HUDEP-2 (cell line): Measurements from ENCODE around the gene COG2.
A peak's percentile ranks its signal among the peaks of the same experiment; 100 is the strongest.
"Not testable (repeated sequence)": the region's sequence is repeated elsewhere in the genome, so short reads cannot be mapped to it uniquely, and the experiment has no call there.

Source experiments
- DNase-seq, 76 experiments: peaks; one replicate each; lab custom pipeline; 2025; ENCODE audit not compliant: unreplicated experiment in 76 of 76; lab: John Stamatoyannopoulos, UW

The COG2 gene

GRCh38 chr1:230642263-230642959 lies at the start of gene COG2:
TSS of gene COG2 (plus strand) at chr1:230642481. CDS start at chr1:230642607, 126 bp downstream.
- peak in 75 of 76 experiments; percentile 32 to 95 (median 87) for DNase-seq

GRCh38 chr1:230592848-230593414 lies 49.4 kb upstream of the COG2 start:
- no peak for DNase-seq

GRCh38 chr1:230594214-230594773 lies 48.0 kb upstream of the COG2 start:
- DNase-seq: no peak

GRCh38 chr1:230595181-230595580 lies 47.1 kb upstream of the COG2 start:
- no peak for DNase-seq

GRCh38 chr1:230596306-230596705 lies 46.0 kb upstream of the COG2 start:
- DNase-seq: no peak

GRCh38 chr1:230598745-230599144 lies 43.5 kb upstream of the COG2 start:
- DNase-seq: no peak

GRCh38 chr1:230599926-230600656 lies 42.2 kb upstream of the COG2 start:
- no peak for DNase-seq

- DNase-seq: not testable (repeated sequence)
These were observed 41.5 kb upstream of the COG2 start for GRCh38 chr1:230600657-230601400.

GRCh38 chr1:230609208-230609607 lies 33.1 kb upstream of the COG2 start:
- DNase-seq: no peak

- no peak for DNase-seq
These were observed 31.7 kb upstream of the COG2 start for GRCh38 chr1:230610589-230610988.

GRCh38 chr1:230611128-230611877 lies 31.0 kb upstream of the COG2 start:
- DNase-seq: no peak

GRCh38 chr1:230611878-230612235 lies 30.4 kb upstream of the COG2 start:
- DNase-seq: no peak

GRCh38 chr1:230612651-230613050 lies 29.6 kb upstream of the COG2 start:
- no peak for DNase-seq

- DNase-seq: no peak
These were observed 28.2 kb upstream of the COG2 start for GRCh38 chr1:230614121-230614520.

- DNase-seq: no peak
These were observed 23.7 kb upstream of the COG2 start for GRCh38 chr1:230618537-230618936.

- no peak for DNase-seq
These were observed 21.5 kb upstream of the COG2 start for GRCh38 chr1:230620649-230621323.

- no peak for DNase-seq
These were observed 20.8 kb upstream of the COG2 start for GRCh38 chr1:230621324-230622030.

GRCh38 chr1:230622151-230622550 lies 20.1 kb upstream of the COG2 start:
- DNase-seq: no peak

GRCh38 chr1:230624097-230624713 lies 18.1 kb upstream of the COG2 start:
- DNase-seq: no peak
